A673 (cell line): ENCODE measurements around the gene TIMM21. TPM values are rescaled to one million over a fixed set of nuclear protein-coding genes. Genes with fewer than 3 reads are reported as not detected.

Source experiments
- BruUV-seq: library from RNA; stranded (reverse); fragments of 400-500 nt; replicated peaks from 2 replicates; lab custom pipeline; 2021; lab: Mats Ljungman, UMichigan
- CTCF ChIA-PET: fragments of 300-600 bp; sonication (Branson Sonifier 250); formaldehyde crosslinking; loops from one replicate; lab custom pipeline; 2022; ENCODE audit warnings: antibody characterized with exemption; lab: Charles Lee
- POLR2A ChIA-PET: fragments of 300-600 bp; sonication (Branson Sonifier 250); formaldehyde crosslinking; loops from one replicate; lab custom pipeline; 2022; ENCODE audit warnings: antibody characterized with exemption; ENCODE audit not compliant: low non-redundant PET; lab: Charles Lee
- DNase-seq: peaks from one replicate; pipeline ENCODE4 v3.0.0-alpha.2; 2015; ENCODE audit warnings: low spot score
- H3K27ac ChIP-seq: fragments of 200-600 bp; sonication (generic); 2 replicates; pipeline ENCODE4 v1.5.1; 2016; ENCODE audit warnings: mixed run types, low read depth, mild to moderate bottlenecking, mixed read lengths, antibody characterized with exemption, low read length; ENCODE audit not compliant: poor library complexity, severe bottlenecking
- H3K27me3 ChIP-seq: fragments of 200-600 bp; sonication (generic); replicated peaks from 2 replicates; pipeline ENCODE4 v1.6.1; 2017; ENCODE audit warnings: mixed run types, low read depth, mild to moderate bottlenecking, mixed read lengths, antibody characterized with exemption, low read length; ENCODE audit not compliant: insufficient read depth, poor library complexity
- H3K36me3 ChIP-seq: fragments of 200-600 bp; sonication (generic); 2 replicates; pipeline ENCODE4 v1.6.1; 2016; ENCODE audit warnings: mixed run types, mild to moderate bottlenecking, mixed read lengths, antibody characterized with exemption, low read length; ENCODE audit not compliant: insufficient read depth, poor library complexity, severe bottlenecking
- H3K4me1 ChIP-seq: fragments of 200-600 bp; sonication (generic); 2 replicates; pipeline ENCODE4 v1.6.1; 2017; ENCODE audit warnings: mixed run types, mild to moderate bottlenecking, mixed read lengths, antibody characterized with exemption, low read length; ENCODE audit not compliant: insufficient read depth, poor library complexity, severe bottlenecking
- H3K4me3 ChIP-seq: fragments of 200-600 bp; sonication (generic); 2 replicates; pipeline ENCODE4 v1.5.1; 2016; ENCODE audit warnings: low read depth, mixed run types, mild to moderate bottlenecking, mixed read lengths, low read length; ENCODE audit not compliant: poor library complexity, severe bottlenecking
- H3K9me3 ChIP-seq: fragments of 200-600 bp; sonication (generic); 2 replicates; pipeline ENCODE4 v1.6.1; 2016; ENCODE audit warnings: mixed run types, low read depth, mild to moderate bottlenecking, mixed read lengths, antibody characterized with exemption, low read length; ENCODE audit not compliant: poor library complexity, severe bottlenecking
- CTCF ChIP-seq: fragments of 300-800, 200-600 bp; sonication (generic); conservative IDR thresholded peaks from 2 replicates; pipeline ENCODE4 v1.5.1; 2017; ENCODE audit warnings: low read depth, mild to moderate bottlenecking, antibody characterized with exemption, low read length, moderate library complexity, mixed read lengths
- EZH2 ChIP-seq: fragments of 200-600 bp; sonication (generic); IDR thresholded peaks from 2 replicates; pipeline ENCODE4 v1.6.1; 2017; ENCODE audit warnings: borderline replicate concordance, low read depth, mild to moderate bottlenecking, mixed read lengths, antibody characterized with exemption, low read length; ENCODE audit not compliant: poor library complexity, severe bottlenecking
- intact Hi-C: fragments of 100-400 bp; cut with micrococcal nuclease; formaldehyde crosslinking; loops from one replicate; pipeline ENCODE4 v1.10.0; 2022; ENCODE audit not compliant: unreplicated experiment
- total RNA-seq: library from RNA; stranded (reverse); gene quantifications from 2 replicates; pipeline ENCODE4 v1.2.3, GENCODE V29; 2021

TIMM21 gene
- total RNA-seq, 1 experiment from 2014 or later: 85.1 TPM

- peak; percentile 75 for DNase-seq
- no peak for TF ChIP-seq EZH2
- TF ChIP-seq CTCF: peak; percentile 89
- H3K4me1 ChIP-seq: no peaks in the 10 kb centered on the region
- peak overlapping the region; percentile 28 for H3K4me3 ChIP-seq
- no peaks in the 10 kb centered on the region for H3K9me3 ChIP-seq
- BruUV-seq: no TSS peak
- no peak overlapping the region for H3K27ac ChIP-seq
- H3K27me3 ChIP-seq: no peaks in the 10 kb centered on the region
- no peaks in the 10 kb centered on the region for H3K36me3 ChIP-seq
- CTCF ChIA-PET: interaction anchor here (1.2 kb wide), 2 partner anchors 145 to 355 kb away, joined by 3 to 5 read pairs; no protein-coding TSS in a partner anchor
- intact Hi-C loops: loop anchor here (1.0 to 10.0 kb wide), 3 partner anchors 146 to 356 kb away; partner anchors contain the start of gene CNDP2
- POLR2A ChIA-PET: no interaction called here
These were observed 48.1 kb downstream of the TIMM21 start for GRCh38 chr18:74196220-74197119.

- CTCF ChIA-PET: interaction anchor here (0.7 to 1.2 kb wide), 3 partner anchors 144 to 354 kb away, joined by 3 to 5 read pairs (median 3); no protein-coding TSS in a partner anchor
- Histone ChIP-seq H3K4me1 (no peaks in the 10 kb centered on the region), H3K4me3 (no peak overlapping the region), H3K9me3 (no peaks in the 10 kb centered on the region), H3K27ac (no peak overlapping the region), H3K36me3 (no peaks in the 10 kb centered on the region), H3K27me3 (no peaks in the 10 kb centered on the region)
- TF ChIP-seq EZH2 (no peak), CTCF (no peak)
- BruUV-seq: no TSS peak
- DNase-seq: no peak
- POLR2A ChIA-PET: no interaction called here
- intact Hi-C loops: loop anchor here (10.0 kb wide), 1 partner anchor 297 kb away; the partner anchor contains the start of gene CNDP2
These were observed 49.5 kb downstream of the TIMM21 start for GRCh38 chr18:74197705-74198341.

DNA sequence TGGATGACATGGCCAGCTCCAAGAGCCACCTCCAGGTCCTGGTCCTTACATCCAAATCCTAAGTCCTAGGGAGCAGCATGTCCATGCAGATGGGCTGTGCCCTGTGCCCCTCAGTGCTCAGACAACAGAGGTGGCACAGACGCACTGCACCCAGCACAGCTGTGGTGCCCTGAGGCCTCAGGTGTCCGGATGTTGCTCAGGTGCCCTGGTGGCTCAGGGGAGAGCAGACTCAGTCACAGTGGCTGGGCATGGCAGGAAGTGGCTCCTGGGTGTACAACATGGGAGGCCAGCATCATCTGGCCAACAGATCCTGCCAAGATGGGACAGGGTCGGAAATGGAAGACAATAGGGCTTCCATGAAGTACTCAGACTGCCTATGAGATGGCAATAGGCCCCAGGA, 50.1 kb downstream of the TIMM21 start:
- POLR2A ChIA-PET: no interaction called here
- intact Hi-C loops: loop anchor here (10.0 kb wide), 1 partner anchor 296 kb away; the partner anchor contains the start of gene CNDP2
- Histone ChIP-seq H3K27me3 (no peaks in the 10 kb centered on the region), H3K9me3 (no peaks in the 10 kb centered on the region), H3K4me1 (no peaks in the 10 kb centered on the region), H3K4me3 (no peak overlapping the region), H3K36me3 (no peaks in the 10 kb centered on the region), H3K27ac (no peak overlapping the region)
- TF ChIP-seq EZH2 (no peak), CTCF (no peak)
- CTCF ChIA-PET: interaction anchor here (1.3 kb wide), 1 partner anchor 144 kb away, joined by 3 read pairs; no protein-coding TSS in a partner anchor
- no peak for DNase-seq
- BruUV-seq: no TSS peak
